BJ (cell line): ENCODE results near the gene FOXJ3. TPM values are rescaled to one million over a fixed set of nuclear protein-coding genes. Genes with fewer than 3 reads are reported as not detected.

Experiments used
- CTCF ChIA-PET: fragments of 350-600 bp; formaldehyde crosslinking; extraction: SDS; loops from one replicate; lab custom pipeline; 2021; ENCODE audit warnings: antibody characterized with exemption, inconsistent platforms; lab: Yijun Ruan, JAX
- POLR2A ChIA-PET: fragments of 300-600 bp; sonication (Branson Sonifier 250); formaldehyde crosslinking; extraction: SDS; loops from one replicate; lab custom pipeline; 2021; ENCODE audit warnings: antibody characterized with exemption; lab: Charles Lee
- DNase-seq: peaks from one replicate; pipeline ENCODE4 v3.0.0-alpha.2; 2011; ENCODE audit warnings: low read depth
- H3K27me3 ChIP-seq: 2 replicates; pipeline ENCODE4 v1.6.0; 2011; ENCODE audit warnings: low read length; ENCODE audit not compliant: control insufficient read depth, insufficient read depth
- H3K36me3 ChIP-seq: 2 replicates; pipeline ENCODE4 v1.5.1; 2011; ENCODE audit warnings: low read length; ENCODE audit not compliant: control insufficient read depth, insufficient read depth
- H3K4me3 ChIP-seq: 2 replicates; pipeline ENCODE4 v1.5.1; 2011; ENCODE audit warnings: low read depth, mild to moderate bottlenecking, control low read depth, low read length
- polyA plus RNA-seq: library from polyadenylated mRNA; depleted of rRNA; stranded (reverse); fragments of >200 nt; gene quantifications from 2 replicates; pipeline ENCODE4 v1.2.3, GENCODE V29; 2011
- TF ChIP-seq, protein P1 (sequence below): IDR thresholded peaks from 2 replicates; pipeline ENCODE4 v1.5.1; 2011; ENCODE audit warnings: low read depth, mild to moderate bottlenecking, control low read depth, inconsistent platforms, low read length, moderate library complexity; ENCODE audit not compliant: insufficient read depth

The FOXJ3 gene
- polyA plus RNA-seq, 1 experiment = 22.9 TPM

DNA sequence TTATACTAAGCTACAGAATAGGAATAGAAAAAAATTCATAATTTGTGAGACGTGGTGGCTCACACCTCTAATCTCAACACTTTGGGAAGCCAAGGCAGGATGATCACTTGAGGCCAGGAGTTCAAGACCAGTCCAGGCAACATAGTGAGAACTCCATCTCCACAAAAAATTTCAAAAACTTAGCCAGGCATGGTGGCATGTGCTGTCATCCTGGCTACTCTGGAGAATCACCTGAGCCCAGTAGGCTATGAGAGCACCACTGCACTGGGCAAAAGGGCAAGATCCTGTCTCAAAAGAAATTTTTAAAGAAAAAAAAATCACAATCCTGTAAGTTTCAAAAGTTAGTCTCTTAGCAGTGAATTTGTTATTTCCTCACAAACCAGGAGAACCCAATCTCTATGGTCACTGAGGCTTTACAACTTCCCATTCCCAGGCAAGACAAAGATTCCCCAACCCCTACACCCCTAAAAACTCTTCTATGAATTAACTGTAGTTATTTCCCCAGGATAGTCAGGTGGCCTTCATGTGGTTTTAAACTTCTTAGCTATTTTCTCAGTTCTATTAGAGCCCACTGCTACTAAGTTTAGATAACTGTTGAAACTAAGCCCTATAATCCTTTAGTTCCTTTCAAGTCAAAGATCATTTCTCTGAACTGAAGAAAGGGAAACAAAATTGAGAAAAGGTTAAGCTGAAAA, 74.5 kb downstream of the FOXJ3 start:
- no peak overlapping the region for H3K4me3 ChIP-seq
- TF ChIP-seq, protein P1, sequence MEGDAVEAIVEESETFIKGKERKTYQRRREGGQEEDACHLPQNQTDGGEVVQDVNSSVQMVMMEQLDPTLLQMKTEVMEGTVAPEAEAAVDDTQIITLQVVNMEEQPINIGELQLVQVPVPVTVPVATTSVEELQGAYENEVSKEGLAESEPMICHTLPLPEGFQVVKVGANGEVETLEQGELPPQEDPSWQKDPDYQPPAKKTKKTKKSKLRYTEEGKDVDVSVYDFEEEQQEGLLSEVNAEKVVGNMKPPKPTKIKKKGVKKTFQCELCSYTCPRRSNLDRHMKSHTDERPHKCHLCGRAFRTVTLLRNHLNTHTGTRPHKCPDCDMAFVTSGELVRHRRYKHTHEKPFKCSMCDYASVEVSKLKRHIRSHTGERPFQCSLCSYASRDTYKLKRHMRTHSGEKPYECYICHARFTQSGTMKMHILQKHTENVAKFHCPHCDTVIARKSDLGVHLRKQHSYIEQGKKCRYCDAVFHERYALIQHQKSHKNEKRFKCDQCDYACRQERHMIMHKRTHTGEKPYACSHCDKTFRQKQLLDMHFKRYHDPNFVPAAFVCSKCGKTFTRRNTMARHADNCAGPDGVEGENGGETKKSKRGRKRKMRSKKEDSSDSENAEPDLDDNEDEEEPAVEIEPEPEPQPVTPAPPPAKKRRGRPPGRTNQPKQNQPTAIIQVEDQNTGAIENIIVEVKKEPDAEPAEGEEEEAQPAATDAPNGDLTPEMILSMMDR = no peak
- CTCF ChIA-PET = interaction anchor here (1.1 kb wide), 1 partner anchor 19 kb away, joined by 4 read pairs; no protein-coding TSS in a partner anchor
- POLR2A ChIA-PET = no interaction called here
- no peak for DNase-seq
- H3K27me3 ChIP-seq = no peaks in the 10 kb centered on the region
- H3K36me3 ChIP-seq = peaks cover 1% of the 10 kb centered on the region; the same call in 1 of the 2 replicates

DNA sequence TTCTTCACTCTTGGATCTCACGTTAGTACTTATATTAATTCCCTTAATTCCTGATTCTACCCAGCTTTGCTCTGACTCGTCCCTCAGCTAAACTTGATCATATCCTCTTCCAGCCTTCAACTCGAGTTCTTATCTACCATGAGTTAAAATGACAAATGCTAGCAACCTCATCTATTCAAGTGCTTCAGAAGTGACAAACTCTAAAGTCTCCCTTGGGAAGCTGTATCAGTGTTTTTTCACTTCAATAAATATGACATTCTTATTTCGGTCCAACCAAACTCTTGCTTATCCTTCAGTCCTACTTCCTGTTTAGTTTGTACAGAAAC, 75.3 kb downstream of the FOXJ3 start:
- H3K27me3 ChIP-seq = no peaks in the 10 kb centered on the region
- POLR2A ChIA-PET = no interaction called here
- H3K36me3 ChIP-seq = peaks cover 1% of the 10 kb centered on the region; the same call in 1 of the 2 replicates
- TF ChIP-seq, protein P1 = no peak
- CTCF ChIA-PET = interaction anchor here (0.7 kb wide), 1 partner anchor 50 kb away, joined by 3 read pairs; no protein-coding TSS in a partner anchor
- DNase-seq = no peak
- no peak overlapping the region for H3K4me3 ChIP-seq

GRCh38 chr1:42259059-42259738, 75.8 kb downstream of the FOXJ3 start:
- Histone ChIP-seq H3K4me3 (no peak overlapping the region), H3K27me3 (no peaks in the 10 kb centered on the region), H3K36me3 (peaks cover 1% of the 10 kb centered on the region; the same call in 1 of the 2 replicates)
- no peak for DNase-seq
- TF ChIP-seq, protein P1 = no peak
- ChIA-PET POLR2A (interaction anchor here (0.5 kb wide), 1 partner anchor 523 kb away, joined by 9 read pairs; no protein-coding TSS in a partner anchor), CTCF (interaction anchor here (0.7 kb wide), 2 partner anchors 49 to 86 kb away, joined by 3 read pairs; no protein-coding TSS in a partner anchor)

DNA sequence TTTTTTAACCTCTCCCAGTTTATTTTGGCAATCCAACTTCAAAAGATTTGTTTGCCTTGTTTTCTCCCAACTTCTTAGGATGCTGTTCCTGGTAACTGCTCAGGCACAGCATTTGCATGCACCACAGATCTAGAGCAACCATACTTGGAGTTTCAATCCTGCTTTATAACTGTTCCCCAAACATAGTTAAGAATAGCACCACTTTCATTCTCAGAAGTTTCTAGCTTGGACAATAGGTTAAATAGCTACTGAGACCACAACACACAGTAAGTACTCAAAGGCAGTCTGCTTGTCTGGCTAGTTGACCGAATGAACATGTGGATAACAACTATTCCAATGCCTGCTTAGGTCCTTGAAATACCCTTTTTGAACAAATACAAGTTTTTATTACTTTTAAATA, 76.8 kb downstream of the FOXJ3 start:
- ChIA-PET CTCF (no interaction called here), POLR2A (no interaction called here)
- no peak for DNase-seq
- TF ChIP-seq, protein P1 = no peak
- no peaks in the 10 kb centered on the region for H3K27me3 ChIP-seq
- peaks cover 1% of the 10 kb centered on the region; the same call in 1 of the 2 replicates for H3K36me3 ChIP-seq
- no peak overlapping the region for H3K4me3 ChIP-seq

DNA sequence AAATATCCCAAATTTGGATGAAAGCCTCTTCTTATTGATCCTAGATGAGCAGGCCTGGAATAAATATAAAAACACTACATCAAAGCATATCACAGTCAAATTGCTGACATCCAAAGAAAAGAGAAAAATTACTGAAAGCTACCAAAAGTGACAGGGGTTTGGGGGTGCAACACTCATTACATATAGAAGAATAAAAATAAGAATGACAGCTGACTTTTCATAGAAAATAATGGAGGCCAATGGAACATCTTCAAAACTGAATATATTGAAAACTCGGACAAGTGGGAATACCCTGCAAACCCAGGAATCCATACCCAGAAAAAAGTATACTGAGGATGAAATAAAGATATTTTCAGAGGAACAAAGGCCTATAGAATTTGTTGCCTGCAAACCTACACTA, 84.0 kb downstream of the FOXJ3 start:
- TF ChIP-seq, protein P1 = no peak
- no peak for DNase-seq
- Histone ChIP-seq H3K27me3 (no peaks in the 10 kb centered on the region), H3K4me3 (no peak overlapping the region), H3K36me3 (no peaks in the 10 kb centered on the region; the same call in 1 of the 2 replicates)
- POLR2A ChIA-PET = no interaction called here
- CTCF ChIA-PET = interaction anchor here (0.6 kb wide), 1 partner anchor 14 kb away, joined by 3 read pairs; no protein-coding TSS in a partner anchor
